Measurements from ENCODE around the gene CDC42EP2. TPM values are rescaled to one million over a fixed set of nuclear protein-coding genes. Genes with fewer than 3 reads are reported as not detected.
"Not testable (repeated sequence)": the region's sequence is repeated elsewhere in the genome, so short reads cannot be mapped to it uniquely, and the experiment has no call there.

The CDC42EP2 gene
- total RNA-seq, 2 experiments from 2014 or later: 0.57 to 1.5 TPM

GRCh38 chr11:65329478-65329877, 14.8 kb downstream of the CDC42EP2 start:
- CTCF ChIA-PET: interaction anchor here (0.5 to 9.2 kb wide), 46 partner anchors 9 to 514 kb away, joined by 3 to 161 read pairs (median 4); partner anchors contain the start of genes CDC42EP2 and POLA2

GRCh38 chr11:65329944-65330403, 15.3 kb downstream of the CDC42EP2 start:
- H3K9me3 Mint-ChIP-seq: no peaks in the 10 kb centered on the region
- intact Hi-C loops (cut with micrococcal nuclease): loop anchor here (1.0 to 5.0 kb wide), 8 partner anchors 15 to 317 kb away; partner anchors contain the start of genes POLA2 and TM7SF2
- DNase-seq: peak; percentile 96
- no peaks in the 10 kb centered on the region for H3K27me3 Mint-ChIP-seq (ENCODE audit: low read depth)
- CTCF ChIA-PET: interaction anchor here (0.5 to 9.2 kb wide), 43 partner anchors 8 to 514 kb away, joined by 3 to 161 read pairs (median 4); partner anchors contain the start of genes CDC42EP2 and POLA2
- no peak overlapping the region for H3K27ac Mint-ChIP-seq
- H3K4me3 Mint-ChIP-seq: no peak overlapping the region
- H3K4me1 Mint-ChIP-seq (ENCODE audit: low read depth): peaks cover 11% of the 10 kb centered on the region
- H3K36me3 Mint-ChIP-seq (ENCODE audit: low read depth): peaks cover 2% of the 10 kb centered on the region

More at GRCh38 chr11:65329478-65329877, 14.8 kb downstream of the CDC42EP2 start:
- intact Hi-C loops (cut with micrococcal nuclease): no loop called here
- Mint-ChIP-seq H3K9me3 (no peaks in the 10 kb centered on the region), H3K4me1 (ENCODE audit: low read depth) (peaks cover 6% of the 10 kb centered on the region), H3K27ac (no peak overlapping the region), H3K36me3 (ENCODE audit: low read depth) (peaks cover 2% of the 10 kb centered on the region), H3K27me3 (ENCODE audit: low read depth) (no peaks in the 10 kb centered on the region), H3K4me3 (no peak overlapping the region)
- DNase-seq: no peak

- Mint-ChIP-seq H3K4me3 (no peak overlapping the region), H3K27me3 (ENCODE audit: low read depth) (no peaks in the 10 kb centered on the region), H3K4me1 (ENCODE audit: low read depth) (peaks cover 17% of the 10 kb centered on the region), H3K9me3 (no peaks in the 10 kb centered on the region), H3K27ac (no peak overlapping the region), H3K36me3 (ENCODE audit: low read depth) (peaks cover 5% of the 10 kb centered on the region)
- CTCF ChIA-PET: interaction anchor here (0.5 to 9.2 kb wide), 33 partner anchors 8 to 721 kb away, joined by 3 to 161 read pairs (median 4); partner anchors contain the start of genes CAPN1, CDC42EP2 and POLA2
- DNase-seq: no peak
- intact Hi-C loops (cut with micrococcal nuclease): loop anchor here (1.0 to 5.0 kb wide), 8 partner anchors 15 to 318 kb away; partner anchors contain the start of genes POLA2 and TM7SF2
These were observed 15.9 kb downstream of the CDC42EP2 start for GRCh38 chr11:65330544-65330943.

GRCh38 chr11:65332591-65332990, 17.9 kb downstream of the CDC42EP2 start:
- DNase-seq; H3K27me3 Mint-ChIP-seq (ENCODE audit: low read depth); H3K27ac Mint-ChIP-seq; H3K9me3 Mint-ChIP-seq; H3K4me3 Mint-ChIP-seq; H3K36me3 Mint-ChIP-seq (ENCODE audit: low read depth): not testable (repeated sequence)
- intact Hi-C loops (cut with micrococcal nuclease): loop anchor here (2.0 to 5.0 kb wide), 6 partner anchors 22 to 220 kb away; partner anchors contain the start of genes POLA2, TIGD3 and TM7SF2
- peaks cover 23% of the 10 kb centered on the region for H3K4me1 Mint-ChIP-seq (ENCODE audit: low read depth)
- CTCF ChIA-PET: interaction anchor here (0.6 to 9.2 kb wide), 11 partner anchors 16 to 234 kb away, joined by 3 to 161 read pairs (median 5); partner anchors contain the start of genes CAPN1, CDC42EP2 and POLA2

- Mint-ChIP-seq H3K36me3 (ENCODE audit: low read depth) (peaks cover 7% of the 10 kb centered on the region), H3K27ac (peak overlapping the region; percentile 85), H3K4me3 (peak overlapping the region; percentile 93), H3K27me3 (ENCODE audit: low read depth) (no peaks in the 10 kb centered on the region), H3K4me1 (ENCODE audit: low read depth) (peaks cover 34% of the 10 kb centered on the region), H3K9me3 (no peaks in the 10 kb centered on the region)
- CTCF ChIA-PET: interaction anchor here (0.6 to 9.2 kb wide), 3 partner anchors 18 to 30 kb away, joined by 4 to 161 read pairs (median 7); partner anchors contain the start of gene CDC42EP2
- intact Hi-C loops (cut with micrococcal nuclease): loop anchor here (5.0 kb wide), 5 partner anchors 57 to 222 kb away; partner anchors contain the start of genes POLA2 and TM7SF2
- DNase-seq: no peak
These were observed 20.1 kb downstream of the CDC42EP2 start for GRCh38 chr11:65334696-65335295.

- Mint-ChIP-seq H3K9me3 (no peaks in the 10 kb centered on the region), H3K4me3 (no peak overlapping the region), H3K4me1 (ENCODE audit: low read depth) (peaks cover 36% of the 10 kb centered on the region), H3K27ac (no peak overlapping the region), H3K27me3 (ENCODE audit: low read depth) (no peaks in the 10 kb centered on the region), H3K36me3 (ENCODE audit: low read depth) (peaks cover 18% of the 10 kb centered on the region)
- intact Hi-C loops (cut with micrococcal nuclease): no loop called here
- CTCF ChIA-PET: interaction anchor here (1.0 to 2.6 kb wide), 4 partner anchors 9 to 172 kb away, joined by 3 to 9 read pairs (median 6); partner anchors contain the start of gene CDC42EP2
- DNase-seq: no peak
These were observed 24.0 kb downstream of the CDC42EP2 start for GRCh38 chr11:65338676-65339075.

GRCh38 chr11:65340226-65340625, 25.6 kb downstream of the CDC42EP2 start:
- H3K4me1 Mint-ChIP-seq (ENCODE audit: low read depth): peaks cover 28% of the 10 kb centered on the region
- intact Hi-C loops (cut with micrococcal nuclease): no loop called here
- H3K4me3 Mint-ChIP-seq: no peak overlapping the region
- no peak overlapping the region for H3K27ac Mint-ChIP-seq
- CTCF ChIA-PET: interaction anchor here (1.0 kb wide), 1 partner anchor 11 kb away, joined by 3 read pairs; no protein-coding TSS in a partner anchor
- no peaks in the 10 kb centered on the region for H3K27me3 Mint-ChIP-seq (ENCODE audit: low read depth)
- no peak for DNase-seq
- peaks cover 19% of the 10 kb centered on the region for H3K36me3 Mint-ChIP-seq (ENCODE audit: low read depth)
- H3K9me3 Mint-ChIP-seq: no peaks in the 10 kb centered on the region

- no peaks in the 10 kb centered on the region for H3K9me3 Mint-ChIP-seq
- intact Hi-C loops (cut with micrococcal nuclease): no loop called here
- no peak for DNase-seq
- H3K36me3 Mint-ChIP-seq (ENCODE audit: low read depth): peaks cover 22% of the 10 kb centered on the region
- H3K27me3 Mint-ChIP-seq (ENCODE audit: low read depth): no peaks in the 10 kb centered on the region
- H3K4me1 Mint-ChIP-seq (ENCODE audit: low read depth): peaks cover 19% of the 10 kb centered on the region
- H3K27ac Mint-ChIP-seq: no peak overlapping the region
- H3K4me3 Mint-ChIP-seq: no peak overlapping the region
- CTCF ChIA-PET: interaction anchor here (1.0 kb wide), 1 partner anchor 26 kb away, joined by 4 read pairs; no protein-coding TSS in a partner anchor
These were observed 27.2 kb downstream of the CDC42EP2 start for GRCh38 chr11:65341856-65342255.

GRCh38 chr11:65351511-65351910, 36.8 kb downstream of the CDC42EP2 start:
- no peaks in the 10 kb centered on the region for H3K9me3 Mint-ChIP-seq
- intact Hi-C loops (cut with micrococcal nuclease): no loop called here
- peaks cover 4% of the 10 kb centered on the region for H3K36me3 Mint-ChIP-seq (ENCODE audit: low read depth)
- no peak overlapping the region for H3K27ac Mint-ChIP-seq
- no peak for DNase-seq
- no peaks in the 10 kb centered on the region for H3K27me3 Mint-ChIP-seq (ENCODE audit: low read depth)
- H3K4me1 Mint-ChIP-seq (ENCODE audit: low read depth): peaks cover 11% of the 10 kb centered on the region
- no peak overlapping the region for H3K4me3 Mint-ChIP-seq
- CTCF ChIA-PET: interaction anchor here (0.6 to 1.9 kb wide), 4 partner anchors 10 to 126 kb away, joined by 3 to 12 read pairs (median 4); no protein-coding TSS in a partner anchor

GRCh38 chr11:65352783-65353182, 38.1 kb downstream of the CDC42EP2 start:
- Mint-ChIP-seq H3K4me3 (no peak overlapping the region), H3K27me3 (ENCODE audit: low read depth) (no peaks in the 10 kb centered on the region), H3K9me3 (no peaks in the 10 kb centered on the region), H3K4me1 (ENCODE audit: low read depth) (peaks cover 11% of the 10 kb centered on the region), H3K27ac (no peak overlapping the region), H3K36me3 (ENCODE audit: low read depth) (peaks cover 1% of the 10 kb centered on the region)
- CTCF ChIA-PET: interaction anchor here (0.7 to 1.9 kb wide), 5 partner anchors 20 to 130 kb away, joined by 3 to 12 read pairs (median 4); partner anchors contain the start of gene CDC42EP2
- no peak for DNase-seq
- intact Hi-C loops (cut with micrococcal nuclease): no loop called here

GRCh38 chr11:65353376-65353775, 38.7 kb downstream of the CDC42EP2 start:
- intact Hi-C loops (cut with micrococcal nuclease): no loop called here
- CTCF ChIA-PET: interaction anchor here (0.7 to 1.7 kb wide), 4 partner anchors 21 to 130 kb away, joined by 3 to 4 read pairs (median 4); partner anchors contain the start of gene CDC42EP2
- H3K27ac Mint-ChIP-seq: no peak overlapping the region

GRCh38 chr11:65353900-65354264, 39.2 kb downstream of the CDC42EP2 start:
- peak overlapping the region; percentile 67 for H3K27ac Mint-ChIP-seq
- CTCF ChIA-PET: interaction anchor here (1.0 to 1.7 kb wide), 2 partner anchors 36 to 39 kb away, joined by 3 to 4 read pairs; partner anchors contain the start of gene CDC42EP2
- H3K4me3 Mint-ChIP-seq: peak overlapping the region; percentile 38
- H3K9me3 Mint-ChIP-seq: no peaks in the 10 kb centered on the region
- H3K27me3 Mint-ChIP-seq (ENCODE audit: low read depth): no peaks in the 10 kb centered on the region
- peaks cover 11% of the 10 kb centered on the region for H3K4me1 Mint-ChIP-seq (ENCODE audit: low read depth)
- intact Hi-C loops (cut with micrococcal nuclease): loop anchor here (1.0 to 2.0 kb wide), 2 partner anchors 21 to 129 kb away; partner anchors contain the start of gene DPF2
- no peaks in the 10 kb centered on the region for H3K36me3 Mint-ChIP-seq (ENCODE audit: low read depth)
- no peak for DNase-seq

More at GRCh38 chr11:65353376-65353775, 38.7 kb downstream of the CDC42EP2 start:
- DNase-seq: no peak
- Mint-ChIP-seq H3K4me1 (ENCODE audit: low read depth) (peaks cover 11% of the 10 kb centered on the region), H3K27me3 (ENCODE audit: low read depth) (no peaks in the 10 kb centered on the region), H3K9me3 (no peaks in the 10 kb centered on the region), H3K36me3 (ENCODE audit: low read depth) (no peaks in the 10 kb centered on the region), H3K4me3 (peak overlapping the region; percentile 38)
